IPS-20b (cell line): Measurements from ENCODE around the gene ADAT3.

ENCODE experiments used
- H3K27ac ChIP-seq: one replicate; pipeline ENCODE4 v1.5.1; 2013; ENCODE audit warnings: low read length
- H3K27me3 ChIP-seq: 2 replicates; pipeline ENCODE4 v1.6.1; 2013; ENCODE audit warnings: mild to moderate bottlenecking, low read length, inconsistent platforms; ENCODE audit not compliant: insufficient read depth
- H3K36me3 ChIP-seq: 2 replicates; pipeline ENCODE4 v1.6.1; 2013; ENCODE audit warnings: low read depth, mild to moderate bottlenecking, inconsistent platforms, low read length, moderate library complexity; ENCODE audit not compliant: insufficient read depth
- H3K4me1 ChIP-seq: 2 replicates; pipeline ENCODE4 v1.6.1; 2013; ENCODE audit warnings: mild to moderate bottlenecking, control low read depth, inconsistent platforms, low read length, moderate library complexity; ENCODE audit not compliant: insufficient read depth
- H3K4me3 ChIP-seq: 2 replicates; pipeline ENCODE4 v1.5.1; 2013; ENCODE audit warnings: mild to moderate bottlenecking, low read length, inconsistent platforms
- H3K9ac ChIP-seq: 2 replicates; pipeline ENCODE4 v1.6.1; 2013; ENCODE audit warnings: low read depth, mild to moderate bottlenecking, inconsistent platforms, low read length, moderate library complexity
- H3K9me3 ChIP-seq: 2 replicates; pipeline ENCODE4 v1.6.1; 2013; ENCODE audit warnings: mild to moderate bottlenecking, low read depth, low read length, inconsistent platforms; ENCODE audit not compliant: insufficient read depth

ADAT3 gene

DNA sequence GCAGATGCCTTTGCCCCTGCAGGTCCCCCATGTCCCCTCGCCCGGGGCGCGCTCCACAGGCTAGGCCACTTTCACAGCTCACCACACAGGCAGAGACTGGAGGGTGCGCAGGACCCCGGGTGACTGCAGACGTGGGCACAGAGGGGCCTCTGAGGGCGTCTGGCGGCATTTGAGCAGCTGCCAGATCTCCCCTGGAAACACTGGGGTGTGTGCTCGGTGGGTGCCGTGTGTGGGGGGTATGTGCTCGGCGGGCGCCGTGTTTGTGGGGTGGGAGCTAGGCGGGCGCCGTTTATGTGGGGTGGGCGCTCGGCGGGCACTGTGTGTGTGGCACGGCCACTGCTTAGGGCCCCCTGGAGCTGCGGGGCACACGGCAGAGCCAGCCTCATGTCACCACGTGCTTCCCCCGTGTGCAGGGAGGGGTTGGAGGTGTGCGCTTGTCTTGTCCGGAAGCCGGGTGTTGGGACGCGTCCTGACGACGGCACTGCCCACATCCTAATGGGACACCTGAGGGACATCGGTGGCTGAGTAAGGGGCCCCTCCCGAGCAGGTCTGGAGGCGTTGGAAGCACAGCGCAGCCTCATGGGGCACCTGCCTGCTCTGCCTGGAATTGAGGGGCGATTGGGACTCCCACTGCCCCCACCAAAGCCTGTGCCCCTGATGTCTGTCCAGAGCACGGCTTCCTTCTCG lies 52.5 kb downstream of the ADAT3 start:
- Histone ChIP-seq H3K4me1 (no peaks in the 10 kb centered on the region), H3K4me3 (no peak overlapping the region), H3K9ac (no peak overlapping the region), H3K9me3 (no peaks in the 10 kb centered on the region), H3K27me3 (no peaks in the 10 kb centered on the region), H3K27ac (no peak overlapping the region), H3K36me3 (peaks cover 5% of the 10 kb centered on the region; the same call in 1 of the 2 replicates)

GRCh38 chr19:1959928-1960589 lies 54.9 kb downstream of the ADAT3 start:
- Histone ChIP-seq H3K9ac (no peak overlapping the region; the same call in 1 of the 2 replicates), H3K36me3 (no peaks in the 10 kb centered on the region; the same call in 1 of the 2 replicates), H3K4me1 (no peaks in the 10 kb centered on the region), H3K27ac (no peak overlapping the region), H3K27me3 (no peaks in the 10 kb centered on the region), H3K4me3 (no peak overlapping the region), H3K9me3 (no peaks in the 10 kb centered on the region)

DNA sequence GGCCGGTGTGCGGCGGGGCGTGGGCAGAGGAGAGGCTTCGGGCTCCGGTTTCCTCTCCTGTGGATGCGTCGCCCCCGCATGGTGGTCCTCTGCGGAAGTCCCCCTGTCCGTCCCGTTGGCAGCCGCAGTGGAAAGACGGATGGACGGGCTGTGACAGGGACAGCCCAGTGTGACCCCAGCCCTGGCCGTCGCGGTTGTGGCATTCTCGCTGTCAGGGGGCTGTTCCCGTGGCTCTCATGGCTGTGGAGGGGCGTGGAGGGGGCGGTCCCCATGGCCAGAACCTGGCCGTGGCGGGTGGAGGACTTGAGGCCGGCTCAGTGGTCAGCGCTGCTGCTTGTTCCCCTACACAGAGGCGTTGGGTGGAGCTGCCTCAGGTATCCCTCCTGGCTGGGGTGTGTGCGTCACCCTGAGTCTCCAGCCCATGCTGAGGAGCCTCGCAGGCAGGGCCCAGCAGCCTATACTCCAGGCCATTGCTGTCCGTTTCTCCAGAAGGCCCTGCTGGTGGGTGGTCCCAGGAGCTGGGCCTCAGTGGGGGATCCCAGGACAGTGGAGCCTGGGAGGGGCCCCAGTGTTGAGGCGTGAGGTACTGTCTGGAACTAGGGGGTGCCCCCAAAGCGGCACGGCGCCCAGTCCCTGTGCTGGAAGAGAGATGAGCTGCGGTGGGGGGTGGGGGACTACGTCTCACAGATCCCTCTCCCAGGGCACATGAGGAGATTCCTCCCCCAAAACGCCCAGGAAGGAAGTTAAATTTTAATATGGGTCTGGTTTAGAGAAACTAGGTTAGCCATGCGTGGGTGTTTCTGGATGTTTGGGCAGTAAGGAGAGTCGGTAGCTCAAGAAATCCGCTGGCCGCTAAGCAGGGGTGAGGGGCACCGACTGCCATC lies 56.0 kb downstream of the ADAT3 start:
- Histone ChIP-seq H3K27me3 (no peaks in the 10 kb centered on the region), H3K4me1 (no peaks in the 10 kb centered on the region), H3K4me3 (no peak overlapping the region), H3K36me3 (no peaks in the 10 kb centered on the region; the same call in 1 of the 2 replicates), H3K9me3 (no peaks in the 10 kb centered on the region), H3K9ac (no peak overlapping the region), H3K27ac (no peak overlapping the region)

- no peaks in the 10 kb centered on the region for H3K27me3 ChIP-seq
- no peak overlapping the region for H3K9ac ChIP-seq
- H3K36me3 ChIP-seq = no peaks in the 10 kb centered on the region; the same call in 1 of the 2 replicates
- H3K9me3 ChIP-seq = no peaks in the 10 kb centered on the region
- no peaks in the 10 kb centered on the region for H3K4me1 ChIP-seq
- no peak overlapping the region for H3K4me3 ChIP-seq
- H3K27ac ChIP-seq = no peak overlapping the region
Measured at GRCh38 chr19:1962674-1963073, 57.5 kb downstream of the ADAT3 start.
